GM12891 (cell line): Measurements from ENCODE around the gene SV2C.

Experiments
- DNase-seq: peaks from one replicate; pipeline ENCODE4 v3.0.0; 2011; ENCODE audit warnings: low spot score; ENCODE audit not compliant: insufficient read length
- FAIRE-seq: peaks from 2 replicates; lab custom pipeline; 2011; peaks lifted over from hg19 to GRCh38; lab: Jason Lieb, UNC
- PAX5 ChIP-seq: IDR thresholded peaks from 2 replicates; pipeline ENCODE4 v1.6.1; 2011; ENCODE audit warnings: low read length, moderate library complexity, mild to moderate bottlenecking; ENCODE audit not compliant: insufficient read depth, severe bottlenecking
- POLR2A ChIP-seq: IDR thresholded peaks from 2 replicates; pipeline ENCODE4 v1.6.1; 2011; ENCODE audit warnings: low read depth, low read length, control low read depth
- POLR2AphosphoS5 ChIP-seq: IDR thresholded peaks from 2 replicates; pipeline ENCODE4 v1.6.1; 2011; ENCODE audit warnings: low read depth, low read length, control low read depth
- POU2F2 ChIP-seq: IDR thresholded peaks from 2 replicates; pipeline ENCODE4 v1.6.1; 2011; ENCODE audit warnings: low read depth, mild to moderate bottlenecking, control low read depth, low read length, moderate library complexity
- SPI1 ChIP-seq: IDR thresholded peaks from 2 replicates; pipeline ENCODE4 v1.6.1; 2011; ENCODE audit warnings: low read depth, low read length, control low read depth
- TAF1 ChIP-seq: IDR thresholded peaks from 2 replicates; pipeline ENCODE4 v1.6.1; 2011; ENCODE audit warnings: low read depth, low read length, control low read depth

Gene SV2C

DNA sequence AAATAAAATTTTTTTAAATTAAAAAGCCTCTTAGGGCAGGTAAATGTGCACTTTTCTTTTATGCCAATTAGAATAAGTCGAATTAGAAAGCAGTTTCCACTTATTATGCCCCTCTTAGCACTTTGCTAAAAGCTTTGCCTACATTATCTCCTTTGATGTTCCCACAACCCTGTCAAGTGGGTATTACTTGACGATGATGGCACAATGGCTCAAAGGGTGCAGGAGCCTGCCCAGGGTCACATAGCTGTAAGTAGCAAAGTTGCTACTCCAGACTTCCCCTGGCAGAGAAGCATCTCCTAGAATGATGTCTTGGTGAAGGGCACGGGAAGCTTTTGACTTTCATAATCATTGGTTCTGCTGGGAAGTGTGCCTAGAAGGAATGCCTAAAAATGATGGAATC, 301.5 kb downstream of the SV2C start:
- DNase-seq (no peak), FAIRE-seq (no peak)
- TF ChIP-seq POU2F2, result no peak
- TF ChIP-seq TAF1, result no peak
- no peak for TF ChIP-seq POLR2AphosphoS5
- no peak for TF ChIP-seq SPI1
- no peak for TF ChIP-seq POLR2A
- no peak for TF ChIP-seq PAX5

DNA sequence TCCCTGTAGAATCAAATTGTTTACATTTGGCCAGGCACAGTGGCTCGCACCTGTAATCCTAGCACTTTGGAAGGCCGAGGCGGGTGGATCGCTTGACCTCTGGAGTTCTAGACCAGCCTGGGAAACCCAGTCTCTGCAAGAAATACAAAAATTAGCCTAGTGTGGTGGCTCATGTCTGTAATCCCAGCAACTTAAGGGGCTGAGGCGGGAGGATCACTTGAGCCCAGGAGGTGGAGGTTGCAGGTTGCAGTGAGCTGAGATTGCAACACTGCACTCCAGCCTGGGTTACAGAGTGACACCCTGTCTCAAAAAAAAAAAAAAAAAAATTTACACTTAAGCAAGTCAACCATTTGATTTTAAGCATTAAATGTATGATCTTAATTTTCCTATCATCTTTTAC, 302.4 kb downstream of the SV2C start:
- TF ChIP-seq PAX5 (no peak), TAF1 (no peak), POU2F2 (no peak), POLR2AphosphoS5 (no peak), POLR2A (no peak), SPI1 (no peak)
- DNase-seq, result no peak
- no peak for FAIRE-seq

DNA sequence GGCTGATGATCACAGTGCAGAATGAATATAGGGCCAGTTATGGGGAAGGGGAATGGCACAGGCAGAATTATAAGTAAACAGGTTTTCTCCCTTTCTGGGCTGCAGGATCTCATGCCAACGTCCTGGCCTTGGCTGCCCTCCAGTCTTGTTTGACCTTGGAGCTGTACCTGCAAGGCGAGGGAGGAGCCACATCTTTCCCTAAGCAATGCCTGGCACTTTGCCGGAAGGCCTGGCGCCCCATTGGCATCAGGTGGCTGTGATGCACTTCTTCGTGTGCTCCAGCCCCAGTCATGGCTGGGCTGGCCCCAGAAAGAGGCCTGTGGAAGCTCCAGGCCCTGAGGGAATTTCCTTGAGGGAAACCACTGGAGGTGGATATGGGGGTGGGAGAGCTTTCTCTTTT, 303.2 kb downstream of the SV2C start:
- TF ChIP-seq POLR2AphosphoS5 (no peak), TAF1 (no peak), POU2F2 (no peak)
- no peak for FAIRE-seq
- DNase-seq, result no peak

DNA sequence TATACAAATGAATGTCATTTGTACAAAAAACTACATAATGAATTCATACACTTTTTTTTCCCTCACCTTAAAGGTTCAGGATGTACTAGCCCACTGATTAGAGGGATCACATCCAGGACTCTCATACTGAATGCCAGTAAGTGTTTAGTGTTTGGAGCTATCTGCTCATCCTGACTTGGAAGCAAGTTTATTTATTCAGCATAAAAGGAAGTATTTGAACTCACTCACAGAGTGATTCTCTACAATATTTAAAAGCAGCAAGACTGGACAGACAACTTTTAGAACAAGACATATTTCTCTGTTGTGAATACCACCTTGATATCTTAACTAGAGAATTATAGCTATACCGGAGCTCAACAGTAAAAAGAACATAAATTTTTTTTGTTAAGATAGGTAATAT, 305.1 kb downstream of the SV2C start:
- TF ChIP-seq TAF1, result no peak
- TF ChIP-seq POU2F2, result no peak
- no peak for TF ChIP-seq POLR2AphosphoS5
- no peak for TF ChIP-seq PAX5
- TF ChIP-seq POLR2A, result no peak
- TF ChIP-seq SPI1, result no peak
- FAIRE-seq (no peak), DNase-seq (no peak)

DNA sequence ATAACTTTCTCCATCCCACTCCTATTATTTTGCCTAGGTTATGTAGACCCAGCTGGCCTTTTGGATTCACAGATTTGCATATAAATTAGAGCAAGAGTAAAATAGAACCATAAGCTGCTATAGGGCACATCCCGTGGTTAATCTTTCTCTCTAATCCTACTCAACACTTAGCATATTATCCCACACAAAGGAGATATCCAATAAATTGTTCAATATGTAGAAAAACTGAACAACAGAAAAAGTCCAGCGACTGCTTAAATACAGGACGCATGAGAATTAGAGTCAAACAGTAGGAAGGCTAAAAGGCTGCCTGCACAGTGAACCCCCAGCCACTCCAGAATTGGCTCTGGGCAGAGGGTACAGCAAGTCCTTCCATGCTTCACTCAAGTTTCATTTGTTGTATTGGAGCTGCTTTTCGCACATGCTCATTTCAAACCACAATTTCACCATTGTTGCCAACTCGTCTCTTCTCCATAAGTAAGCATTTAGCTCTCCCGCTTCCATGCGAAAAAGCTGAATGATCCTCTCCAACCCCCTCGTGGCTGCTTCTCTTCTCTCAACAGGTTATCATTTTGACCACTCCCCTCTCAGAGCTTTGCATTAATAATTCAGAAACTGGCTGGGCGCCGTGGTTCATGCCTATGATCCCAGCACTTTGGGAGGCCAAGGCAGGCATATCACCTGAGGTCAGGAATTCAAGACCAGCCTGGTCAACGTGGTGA, 305.8 kb downstream of the SV2C start:
- TF ChIP-seq POLR2AphosphoS5, result no peak
- TF ChIP-seq SPI1, result no peak
- no peak for TF ChIP-seq POU2F2
- TF ChIP-seq PAX5, result no peak
- TF ChIP-seq POLR2A, result no peak
- TF ChIP-seq TAF1, result no peak
- no peak for DNase-seq
- peak; percentile 50 for FAIRE-seq

DNA sequence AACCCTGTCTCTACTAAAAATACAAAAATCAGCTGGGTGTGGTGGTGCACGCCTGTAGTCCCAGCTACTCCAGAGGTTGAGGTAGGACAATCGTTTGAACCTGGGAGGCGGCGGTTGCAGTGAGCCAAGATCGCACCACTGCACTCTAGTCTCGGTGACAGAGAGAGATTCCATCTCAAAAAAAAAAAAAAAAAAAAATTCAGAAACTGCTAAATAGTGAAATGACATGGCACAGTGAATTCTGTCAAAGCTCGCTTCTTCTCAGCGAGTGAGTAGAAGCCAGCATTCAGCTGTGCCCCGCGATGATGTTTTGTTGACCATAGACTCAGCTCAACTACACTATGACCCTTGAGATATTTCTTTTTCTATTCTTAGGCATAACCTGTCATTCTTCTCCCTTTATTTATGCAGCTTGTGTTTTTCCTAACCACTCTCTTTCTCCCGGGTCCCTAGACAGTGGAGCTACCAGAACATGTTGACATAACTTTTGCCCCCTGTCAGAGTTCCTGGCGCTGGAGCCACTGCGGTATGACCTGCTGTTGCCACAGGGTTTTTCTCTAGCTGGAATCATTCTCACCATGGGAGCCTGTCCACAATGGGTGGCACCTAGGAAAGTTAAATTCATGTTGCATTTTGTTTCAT, 306.5 kb downstream of the SV2C start:
- no peak for DNase-seq
- FAIRE-seq, result no peak
- no peak for TF ChIP-seq SPI1
- no peak for TF ChIP-seq PAX5
- TF ChIP-seq POLR2AphosphoS5, result no peak
- TF ChIP-seq TAF1, result no peak

DNA sequence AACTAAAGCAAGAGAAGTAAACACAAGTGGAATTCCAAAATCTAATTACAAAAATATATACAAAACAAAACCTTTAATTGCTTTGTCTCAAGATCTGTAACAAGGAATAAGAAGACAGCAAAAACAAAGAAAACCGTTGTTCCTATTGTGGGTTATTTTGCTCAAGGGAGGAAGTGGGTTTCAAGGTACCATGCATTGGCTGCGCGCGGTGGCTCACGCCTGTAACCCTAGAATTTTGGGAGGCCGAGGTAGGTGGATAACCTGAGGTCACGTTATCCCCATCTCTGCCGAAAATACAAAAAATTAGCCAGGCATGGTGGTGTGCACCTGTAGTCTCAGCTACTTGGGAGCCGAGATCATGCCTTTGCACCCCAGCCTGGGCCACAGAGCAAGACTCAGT, 307.8 kb downstream of the SV2C start:
- FAIRE-seq (no peak), DNase-seq (no peak)
- 0 out of 2 replicates have a peak, but pooled peaks have one; percentile 29 for TF ChIP-seq SPI1
- no peak for TF ChIP-seq POU2F2

DNA sequence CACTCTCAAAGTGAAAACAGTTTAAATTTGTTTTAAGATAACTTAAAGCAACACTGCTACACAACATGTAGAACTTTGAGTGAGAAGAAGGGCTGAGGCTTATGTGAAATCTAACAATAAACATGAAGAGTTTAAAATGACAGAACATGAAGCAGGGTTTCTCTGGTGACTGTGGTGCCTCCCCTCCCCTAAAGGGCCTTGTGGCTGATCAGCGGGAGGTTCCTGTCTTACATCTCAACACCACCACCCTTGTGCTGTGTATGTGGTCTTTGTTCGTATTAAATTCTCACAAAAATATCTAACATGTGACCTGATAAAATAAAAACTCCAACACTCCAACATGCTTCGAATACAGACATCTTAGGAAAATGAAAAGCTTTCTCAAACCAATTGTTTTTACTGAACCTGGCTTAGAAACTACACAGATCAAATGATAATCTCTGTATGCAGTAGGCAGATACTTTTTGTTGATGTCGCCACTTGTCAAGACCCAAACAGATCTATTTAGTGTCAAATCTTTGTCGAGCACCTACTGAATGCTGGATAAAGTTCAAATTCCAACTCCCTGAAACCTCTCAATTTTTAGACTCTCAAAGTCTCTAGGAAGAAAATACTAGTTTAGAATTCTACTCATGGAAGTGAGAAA, 310.0 kb downstream of the SV2C start:
- FAIRE-seq (no peak), DNase-seq (no peak)
- no peak for TF ChIP-seq POU2F2
- no peak for TF ChIP-seq POLR2A
- TF ChIP-seq SPI1, result no peak
- no peak for TF ChIP-seq PAX5
- no peak for TF ChIP-seq TAF1
- no peak for TF ChIP-seq POLR2AphosphoS5

DNA sequence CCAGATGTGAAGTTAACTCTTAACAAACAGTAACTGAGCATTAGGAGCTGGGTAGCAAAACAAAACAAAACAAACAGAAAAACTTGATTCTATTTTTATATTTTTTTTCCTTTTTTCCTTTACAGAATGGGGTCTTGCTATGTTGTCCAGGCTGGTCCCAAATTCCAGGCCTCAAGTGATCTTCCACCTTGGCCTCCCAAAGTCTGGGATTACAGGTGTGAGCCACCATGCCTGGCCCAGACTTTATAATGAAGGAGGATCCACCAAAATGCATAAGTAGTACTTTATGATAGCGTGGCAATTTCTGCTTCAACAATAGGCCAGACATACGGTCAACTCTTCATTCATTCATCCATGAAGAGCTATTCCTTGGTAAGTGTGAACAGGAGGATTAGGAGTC, 314.0 kb downstream of the SV2C start:
- no peak for TF ChIP-seq POLR2A
- TF ChIP-seq TAF1, result no peak
- FAIRE-seq, result no peak

DNA sequence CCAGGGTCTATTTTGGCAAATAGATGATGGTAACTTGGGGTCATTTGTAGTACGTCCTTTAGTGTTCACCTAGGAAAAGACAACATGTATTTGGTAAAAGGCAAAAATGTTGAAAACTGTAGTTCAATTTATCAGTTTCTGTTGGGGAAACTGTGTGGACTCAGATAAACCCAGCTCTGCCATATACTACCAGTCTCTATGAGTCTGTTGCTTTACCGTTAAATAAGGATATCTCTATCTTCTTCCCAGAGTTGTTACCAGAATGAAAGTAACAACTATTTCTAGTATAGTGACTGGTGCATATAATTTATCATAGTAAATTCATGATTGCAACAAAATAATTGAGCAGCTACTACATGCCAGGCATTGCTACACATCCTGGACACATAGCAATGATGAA, 316.1 kb downstream of the SV2C start:
- TF ChIP-seq PAX5, result no peak
- TF ChIP-seq TAF1, result no peak
- no peak for TF ChIP-seq POU2F2
- no peak for TF ChIP-seq POLR2A
- no peak for TF ChIP-seq POLR2AphosphoS5
- TF ChIP-seq SPI1, result no peak
- no peak for FAIRE-seq
- DNase-seq, result no peak

More for the DNA sequence above, 314.0 kb downstream of the SV2C start:
- no peak for DNase-seq
